GM13976 (cell line): ENCODE measurements around the gene SLC9A9.

Experiments
- DNase-seq: peaks from one replicate; pipeline ENCODE4 v3.0.0; 2012; ENCODE audit warnings: low spot score
- CTCF ChIP-seq: IDR thresholded peaks from 2 replicates; pipeline ENCODE4 v1.5.1; 2012; ENCODE audit warnings: borderline replicate concordance, mild to moderate bottlenecking; ENCODE audit not compliant: insufficient read depth; ENCODE audit errors: extremely low read depth, missing control alignments, control extremely low read depth
- in situ Hi-C: fragments of 300-500 bp; cut with MboI; formaldehyde crosslinking; loops from one replicate; pipeline ENCODE4 v1.12.0; 2022; ENCODE audit warnings: low sequenced_read_pairs, mixed read lengths, inconsistent platforms; ENCODE audit not compliant: unreplicated experiment

SLC9A9 gene

GRCh38 chr3:143482106-143483088, 365.9 kb downstream of the SLC9A9 start:
- in situ Hi-C loops, result no loop called here
- TF ChIP-seq CTCF, result no peak
- DNase-seq, result no peak

GRCh38 chr3:143480344-143480743, 367.9 kb downstream of the SLC9A9 start:
- no peak for DNase-seq
- TF ChIP-seq CTCF, result no peak
- in situ Hi-C loops, result no loop called here

GRCh38 chr3:143479727-143480126, 368.5 kb downstream of the SLC9A9 start:
- DNase-seq, result no peak
- in situ Hi-C loops, result no loop called here
- TF ChIP-seq CTCF, result no peak

- no peak for DNase-seq
- in situ Hi-C loops, result no loop called here
- no peak for TF ChIP-seq CTCF
These were observed 370.1 kb downstream of the SLC9A9 start for GRCh38 chr3:143478115-143478693.

GRCh38 chr3:143476965-143477640, 371.2 kb downstream of the SLC9A9 start:
- in situ Hi-C loops, result no loop called here
- no peak for DNase-seq
- TF ChIP-seq CTCF, result no peak

GRCh38 chr3:143475981-143476380, 372.3 kb downstream of the SLC9A9 start:
- no peak for DNase-seq

More at GRCh38 chr3:143475981-143476380, 372.3 kb downstream of the SLC9A9 start:
- TF ChIP-seq CTCF, result no peak
- in situ Hi-C loops, result no loop called here
